GM12878 (cell line): ENCODE measurements around the gene NOD1. TPM values are rescaled to one million over a fixed set of nuclear protein-coding genes. Genes with fewer than 3 reads are reported as not detected.

ENCODE experiments used
- ATAC-seq: fragments of 200-7000 bp; cut with Tn5 transposase; 3 replicates; pipeline ENCODE4 v1.9.1; 2020; ENCODE audit warnings: mild to moderate bottlenecking, moderate library complexity
- BruUV-seq: library from RNA; stranded (reverse); fragments of 400-500 nt; replicated peaks from 2 replicates; lab custom pipeline; 2021; lab: Mats Ljungman, UMichigan
- CTCF ChIA-PET: fragments of 300-600 bp; sonication (Branson Sonifier 250); formaldehyde crosslinking; extraction: SDS; loops from one replicate; lab custom pipeline; 2021; ENCODE audit warnings: inconsistent platforms; lab: Yijun Ruan, JAX
- POLR2A ChIA-PET: fragments of 350-600 bp; formaldehyde crosslinking; extraction: SDS; loops from one replicate; lab custom pipeline; 2021; ENCODE audit warnings: inconsistent platforms; lab: Charles Lee
- RAD21 ChIA-PET: fragments of 300-600 bp; sonication (Branson Sonifier 250); formaldehyde crosslinking; loops from one replicate; lab custom pipeline; 2023; ENCODE audit warnings: antibody characterized with exemption; ENCODE audit not compliant: unreplicated experiment; lab: Charles Lee
- SMC1A ChIA-PET: fragments of 300-600 bp; sonication (Branson Sonifier 250); formaldehyde crosslinking; loops from one replicate; lab custom pipeline; 2023; ENCODE audit not compliant: unreplicated experiment, uncharacterized antibody; lab: Charles Lee
- DNase-seq: peaks from one replicate; pipeline ENCODE4 v3.0.0-alpha.2; 2011; ENCODE audit warnings: low read depth, low spot score
- FAIRE-seq: peaks from 3 replicates; lab custom pipeline; 2011; peaks lifted over from hg19 to GRCh38; lab: Jason Lieb, UNC
- H2AFZ ChIP-seq: 2 replicates; pipeline ENCODE4 v1.6.0; 2011; ENCODE audit warnings: low read depth, low read length, control low read depth; ENCODE audit not compliant: control insufficient read depth
- H3K27ac ChIP-seq: 2 replicates; pipeline ENCODE4 v1.5.1; 2011; ENCODE audit warnings: control low read depth; ENCODE audit not compliant: control insufficient read depth, insufficient read depth
- H3K27me3 ChIP-seq, 2 experiments: replicated peaks in 1 of 2; 2 replicates each; pipeline versions ENCODE4 v1.6.0 to v1.6.1; 2011; ENCODE audit warnings: low read length in 1 of 2; ENCODE audit not compliant: control insufficient read depth in 2 of 2, insufficient read depth in 2 of 2
- H3K36me3 ChIP-seq, 2 experiments: 2 replicates each; pipeline ENCODE4 v1.5.1; 2011; ENCODE audit warnings: low read length in 1 of 2; ENCODE audit not compliant: control insufficient read depth in 2 of 2, insufficient read depth in 2 of 2
- H3K4me1 ChIP-seq: 2 replicates; pipeline ENCODE4 v1.6.1; 2011; ENCODE audit warnings: mild to moderate bottlenecking, low read length, moderate library complexity, mixed read lengths; ENCODE audit not compliant: control insufficient read depth, insufficient read depth
- H3K4me2 ChIP-seq: 2 replicates; pipeline ENCODE4 v1.6.0; 2011; ENCODE audit warnings: control low read depth; ENCODE audit not compliant: control insufficient read depth, insufficient read depth
- H3K4me3 ChIP-seq: fragments of 200-600 bp; sonication (generic); 2 replicates; pipeline ENCODE4 v1.5.1; 2016
- H3K79me2 ChIP-seq: 2 replicates; pipeline ENCODE4 v1.6.0; 2011; ENCODE audit warnings: low read length; ENCODE audit not compliant: control insufficient read depth, insufficient read depth
- H3K9ac ChIP-seq: 2 replicates; pipeline ENCODE4 v1.8.0; 2011; ENCODE audit warnings: low read length, control low read depth, mixed read lengths; ENCODE audit not compliant: control insufficient read depth, insufficient read depth
- H3K9me3 ChIP-seq: replicated peaks from 3 replicates; pipeline ENCODE4 v1.5.1; 2011; ENCODE audit warnings: mild to moderate bottlenecking, low read length; ENCODE audit not compliant: control insufficient read depth, insufficient read depth
- H4K20me1 ChIP-seq: 2 replicates; pipeline ENCODE4 v1.6.0; 2011; ENCODE audit not compliant: control insufficient read depth, insufficient read depth
- CBX5 ChIP-seq: sonication (generic); IDR thresholded peaks from 2 replicates; pipeline ENCODE4 v1.6.1; 2016; ENCODE audit warnings: low read depth, moderate library complexity, mild to moderate bottlenecking, inconsistent platforms
- GATAD2B ChIP-seq: fragments of 450-650 bp; conservative IDR thresholded peaks from 2 replicates; pipeline ENCODE4 v1.6.1; 2017; ENCODE audit warnings: low read depth, mild to moderate bottlenecking, moderate library complexity
- NFIC ChIP-seq: IDR thresholded peaks from 2 replicates; pipeline ENCODE4 v1.6.1; 2012; ENCODE audit warnings: low read depth, mild to moderate bottlenecking, inconsistent platforms, low read length, moderate library complexity
- NFXL1 ChIP-seq: fragments of 450-650 bp; IDR thresholded peaks from 2 replicates; pipeline ENCODE4 v1.6.1; 2017; ENCODE audit warnings: antibody characterized with exemption, mild to moderate bottlenecking, borderline replicate concordance
- NR2F1 ChIP-seq: fragments of 450-650 bp; conservative IDR thresholded peaks from 2 replicates; pipeline ENCODE4 v1.6.1; 2017; ENCODE audit warnings: mild to moderate bottlenecking
- SMAD5 ChIP-seq: IDR thresholded peaks from 2 replicates; pipeline ENCODE4 v1.6.1; 2016; ENCODE audit warnings: antibody characterized with exemption, low read depth
- SUPT20H ChIP-seq: IDR thresholded peaks from 2 replicates; pipeline ENCODE4 v1.6.1; 2011; ENCODE audit warnings: low read depth, mild to moderate bottlenecking, low read length, moderate library complexity, borderline replicate concordance; ENCODE audit not compliant: control insufficient read depth
- TBL1XR1 ChIP-seq: IDR thresholded peaks from 2 replicates; pipeline ENCODE4 v1.6.1; 2012; ENCODE audit warnings: low read depth, low read length, improper control_type of control experiment
- YBX1 ChIP-seq: fragments of 450-650 bp; IDR thresholded peaks from 2 replicates; pipeline ENCODE4 v1.6.1; 2016; ENCODE audit warnings: antibody characterized with exemption
- ZSCAN29 ChIP-seq: fragments of 450-650 bp; IDR thresholded peaks from 2 replicates; pipeline ENCODE4 v1.6.1; 2017; ENCODE audit warnings: mild to moderate bottlenecking, moderate library complexity
- WGBS: methylation state at CpG from one replicate; pipeline ENCODE4 v1.1.6; 2016; ENCODE audit warnings: low lambda C conversion rate; ENCODE audit not compliant: insufficient replicate concordance, insufficient coverage; ENCODE audit errors: missing lambda C conversion rate; 5-methylcytosine and 5-hydroxymethylcytosine counted together
- in situ Hi-C: fragments of 300-500 bp; cut with MboI; formaldehyde crosslinking; loops from 9 replicates; pipeline ENCODE4 v1.14.3; 2018; ENCODE audit warnings: mixed read lengths
- intact Hi-C: fragments of 100-400 bp; cut with micrococcal nuclease; formaldehyde crosslinking; loops from one replicate; pipeline ENCODE4 v1.14.2; 2022; ENCODE audit not compliant: unreplicated experiment
- polyA plus RNA-seq, 11 experiments: library from polyadenylated mRNA; depleted of rRNA in 4 of 11; unstranded in 6 of 11; stranded (reverse) in 5 of 11; fragments of >200 nt; fragmentation: Nextera tagmentation in 4 of 11; fragmentation: Illumina TruSeq in 1 of 11; extraction: Ambion mirVana in 4 of 11; extraction: Trizol in 1 of 11; gene quantifications; 1 replicate in 1 of 11; 2 replicates in 10 of 11; pipeline versions ENCODE4 v1.2.1 to v1.2.3, GENCODE V29; 2011 to 2016; ENCODE audit warnings: inconsistent platforms in 2 of 11, missing spikeins in 2 of 11, low read depth in 1 of 11
- total RNA-seq, 4 experiments: library from RNA; depleted of rRNA in 3 of 4; stranded (reverse); fragments of >200 nt in 3 of 4; fragmentation: Illumina TruSeq in 1 of 4; extraction: Trizol in 1 of 4; gene quantifications; 2 replicates each; pipeline versions ENCODE4 v1.2.1 to v1.2.3, GENCODE V29; 2013 to 2021
- TF ChIP-seq, protein P1 (sequence below): fragments of 450-650 bp; formaldehyde crosslinking; IDR thresholded peaks from 2 replicates; pipeline ENCODE4 v1.4.0; 2020; ENCODE audit warnings: mild to moderate bottlenecking, moderate library complexity
- TF ChIP-seq, protein P2 (sequence below): IDR thresholded peaks from 2 replicates; pipeline ENCODE4 v1.6.1; 2011; ENCODE audit warnings: low read depth, mild to moderate bottlenecking, low read length, moderate library complexity, borderline replicate concordance; ENCODE audit errors: extremely low read depth
- TF ChIP-seq, protein P3 (sequence below): fragments of 450-650 bp; formaldehyde crosslinking; IDR thresholded peaks from 2 replicates; pipeline ENCODE4 v1.5.0; 2022; ENCODE audit warnings: mild to moderate bottlenecking, missing genetic modification characterization

NOD1 gene
- total and polyA plus RNA-seq, 10 of the 15 experiments (the other 5 are each of a cell fraction or from before 2014, with no cell fraction given) = 1.8 to 14.6 (median 8.9) TPM

DNA sequence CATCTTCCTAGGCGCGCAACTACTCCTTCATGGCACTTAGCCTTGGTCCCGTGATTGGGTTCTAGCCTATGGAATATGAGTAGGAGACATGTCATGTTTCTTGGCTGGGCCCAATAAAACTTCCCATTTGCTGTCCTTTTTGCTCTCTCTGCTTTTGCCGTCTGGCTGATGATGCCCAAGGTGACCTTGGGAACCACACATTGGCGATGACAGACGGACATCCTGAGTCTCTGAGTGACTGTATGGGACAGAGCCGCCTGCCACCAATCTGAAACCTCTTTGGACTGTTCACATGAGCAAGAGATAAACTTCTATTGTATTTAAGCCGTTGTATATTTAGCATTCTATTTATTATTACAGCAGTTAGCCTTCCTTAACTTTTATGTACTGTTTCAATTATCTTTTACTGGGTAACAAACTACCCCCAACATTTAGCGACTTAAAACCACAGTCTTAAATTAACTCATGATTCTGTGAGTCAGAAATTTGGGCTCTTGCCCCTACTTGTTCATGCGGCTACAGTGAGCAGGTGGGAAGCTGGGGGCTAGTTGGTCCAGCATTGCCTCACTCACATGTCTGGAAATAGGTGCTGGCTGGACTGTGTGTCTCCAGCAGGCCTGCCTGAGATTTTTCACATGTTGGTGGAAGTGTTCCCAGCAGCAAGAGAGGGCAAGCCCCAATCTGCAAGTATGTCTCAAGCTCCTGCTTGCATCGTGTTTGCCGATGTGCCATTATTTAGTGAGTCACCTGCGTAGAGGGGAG is 71.7 kb downstream of the NOD1 start (continued):
- TF ChIP-seq, protein P1, sequence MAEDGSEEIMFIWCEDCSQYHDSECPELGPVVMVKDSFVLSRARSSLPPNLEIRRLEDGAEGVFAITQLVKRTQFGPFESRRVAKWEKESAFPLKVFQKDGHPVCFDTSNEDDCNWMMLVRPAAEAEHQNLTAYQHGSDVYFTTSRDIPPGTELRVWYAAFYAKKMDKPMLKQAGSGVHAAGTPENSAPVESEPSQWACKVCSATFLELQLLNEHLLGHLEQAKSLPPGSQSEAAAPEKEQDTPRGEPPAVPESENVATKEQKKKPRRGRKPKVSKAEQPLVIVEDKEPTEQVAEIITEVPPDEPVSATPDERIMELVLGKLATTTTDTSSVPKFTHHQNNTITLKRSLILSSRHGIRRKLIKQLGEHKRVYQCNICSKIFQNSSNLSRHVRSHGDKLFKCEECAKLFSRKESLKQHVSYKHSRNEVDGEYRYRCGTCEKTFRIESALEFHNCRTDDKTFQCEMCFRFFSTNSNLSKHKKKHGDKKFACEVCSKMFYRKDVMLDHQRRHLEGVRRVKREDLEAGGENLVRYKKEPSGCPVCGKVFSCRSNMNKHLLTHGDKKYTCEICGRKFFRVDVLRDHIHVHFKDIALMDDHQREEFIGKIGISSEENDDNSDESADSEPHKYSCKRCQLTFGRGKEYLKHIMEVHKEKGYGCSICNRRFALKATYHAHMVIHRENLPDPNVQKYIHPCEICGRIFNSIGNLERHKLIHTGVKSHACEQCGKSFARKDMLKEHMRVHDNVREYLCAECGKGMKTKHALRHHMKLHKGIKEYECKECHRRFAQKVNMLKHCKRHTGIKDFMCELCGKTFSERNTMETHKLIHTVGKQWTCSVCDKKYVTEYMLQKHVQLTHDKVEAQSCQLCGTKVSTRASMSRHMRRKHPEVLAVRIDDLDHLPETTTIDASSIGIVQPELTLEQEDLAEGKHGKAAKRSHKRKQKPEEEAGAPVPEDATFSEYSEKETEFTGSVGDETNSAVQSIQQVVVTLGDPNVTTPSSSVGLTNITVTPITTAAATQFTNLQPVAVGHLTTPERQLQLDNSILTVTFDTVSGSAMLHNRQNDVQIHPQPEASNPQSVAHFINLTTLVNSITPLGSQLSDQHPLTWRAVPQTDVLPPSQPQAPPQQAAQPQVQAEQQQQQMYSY = no peak
- TF ChIP-seq NR2F1 (no peak), NFXL1 (no peak), CBX5 (no peak), SUPT20H (no peak)
- TF ChIP-seq, all 136 proteins: peak for 0

DNA sequence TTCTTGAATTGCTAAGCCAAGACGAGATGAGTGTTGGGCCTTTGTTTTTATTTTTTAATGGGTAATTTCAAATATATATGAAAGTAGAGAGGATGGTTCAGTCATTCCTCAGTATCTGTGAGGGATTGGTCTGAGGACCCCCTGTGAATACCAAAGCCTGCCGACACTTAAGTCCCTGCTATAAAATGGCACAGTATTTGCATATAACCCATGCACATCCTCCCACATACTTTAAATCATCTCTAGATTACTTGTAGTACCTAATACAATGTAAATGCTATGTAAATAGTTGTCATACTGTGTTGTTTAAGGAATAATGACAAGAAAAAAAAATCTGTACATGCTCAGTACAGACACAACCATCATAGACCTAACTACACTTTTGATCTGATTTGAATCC is 73.4 kb downstream of the NOD1 start:
- no peak for DNase-seq
- WGBS = 76% methylated on average over 2 of the region's 2 CpGs
- ChIA-PET RAD21 (no interaction called here), SMC1A (interaction anchor here (1.0 kb wide), 1 partner anchor 14 kb away, joined by 3 read pairs; no protein-coding TSS in a partner anchor), CTCF (interaction anchor here (1.1 kb wide), 1 partner anchor 34 kb away, joined by 3 read pairs; no protein-coding TSS in a partner anchor), POLR2A (no interaction called here)
- H3K36me3 ChIP-seq = no peaks in the 10 kb centered on the region; a peak in 2 of 4 replicates
- H3K4me3 ChIP-seq = no peak overlapping the region
- intact Hi-C loops (no loop called here), in situ Hi-C loops (no loop called here)
- no peaks in the 10 kb centered on the region for H3K79me2 ChIP-seq
- no peak overlapping the region for H3K27ac ChIP-seq
- FAIRE-seq = no peak
- no TSS peak for BruUV-seq
- no peaks in the 10 kb centered on the region for H3K27me3 ChIP-seq
- H3K9ac ChIP-seq = no peak overlapping the region
- ATAC-seq = no peak
- H3K4me1 ChIP-seq = no peaks in the 10 kb centered on the region
- no peak overlapping the region for H2AFZ ChIP-seq
- H4K20me1 ChIP-seq = no peaks in the 10 kb centered on the region
- no peaks in the 10 kb centered on the region for H3K9me3 ChIP-seq
- no peak overlapping the region for H3K4me2 ChIP-seq
- TF ChIP-seq SMAD5 (no peak), TBL1XR1 (no peak), GATAD2B (no peak), YBX1 (no peak), NFIC (no peak), ZSCAN29 (no peak)
- TF ChIP-seq, protein P2, sequence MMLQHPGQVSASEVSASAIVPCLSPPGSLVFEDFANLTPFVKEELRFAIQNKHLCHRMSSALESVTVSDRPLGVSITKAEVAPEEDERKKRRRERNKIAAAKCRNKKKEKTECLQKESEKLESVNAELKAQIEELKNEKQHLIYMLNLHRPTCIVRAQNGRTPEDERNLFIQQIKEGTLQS = no peak
- TF ChIP-seq, protein P3, sequence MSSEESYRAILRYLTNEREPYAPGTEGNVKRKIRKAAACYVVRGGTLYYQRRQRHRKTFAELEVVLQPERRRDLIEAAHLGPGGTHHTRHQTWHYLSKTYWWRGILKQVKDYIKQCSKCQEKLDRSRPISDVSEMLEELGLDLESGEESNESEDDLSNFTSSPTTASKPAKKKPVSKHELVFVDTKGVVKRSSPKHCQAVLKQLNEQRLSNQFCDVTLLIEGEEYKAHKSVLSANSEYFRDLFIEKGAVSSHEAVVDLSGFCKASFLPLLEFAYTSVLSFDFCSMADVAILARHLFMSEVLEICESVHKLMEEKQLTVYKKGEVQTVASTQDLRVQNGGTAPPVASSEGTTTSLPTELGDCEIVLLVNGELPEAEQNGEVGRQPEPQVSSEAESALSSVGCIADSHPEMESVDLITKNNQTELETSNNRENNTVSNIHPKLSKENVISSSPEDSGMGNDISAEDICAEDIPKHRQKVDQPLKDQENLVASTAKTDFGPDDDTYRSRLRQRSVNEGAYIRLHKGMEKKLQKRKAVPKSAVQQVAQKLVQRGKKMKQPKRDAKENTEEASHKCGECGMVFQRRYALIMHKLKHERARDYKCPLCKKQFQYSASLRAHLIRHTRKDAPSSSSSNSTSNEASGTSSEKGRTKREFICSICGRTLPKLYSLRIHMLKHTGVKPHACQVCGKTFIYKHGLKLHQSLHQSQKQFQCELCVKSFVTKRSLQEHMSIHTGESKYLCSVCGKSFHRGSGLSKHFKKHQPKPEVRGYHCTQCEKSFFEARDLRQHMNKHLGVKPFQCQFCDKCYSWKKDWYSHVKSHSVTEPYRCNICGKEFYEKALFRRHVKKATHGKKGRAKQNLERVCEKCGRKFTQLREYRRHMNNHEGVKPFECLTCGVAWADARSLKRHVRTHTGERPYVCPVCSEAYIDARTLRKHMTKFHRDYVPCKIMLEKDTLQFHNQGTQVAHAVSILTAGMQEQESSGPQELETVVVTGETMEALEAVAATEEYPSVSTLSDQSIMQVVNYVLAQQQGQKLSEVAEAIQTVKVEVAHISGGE (CRISPR knock-in tag) = no peak
